ENCODE results near the gene CAPZA2. TPM values are rescaled to one million over a fixed set of nuclear protein-coding genes. Genes with fewer than 3 reads are reported as not detected.

The CAPZA2 gene
- total and polyA plus RNA-seq, 10 of the 15 experiments (the other 5 are each of a cell fraction or from before 2014, with no cell fraction given) = 50.0 to 379 (median 117) TPM

GRCh38 chr7:116920359-116920758 is 58.0 kb downstream of the CAPZA2 start:
- Histone ChIP-seq H3K4me1 (ENCODE audit: control insufficient read depth, insufficient read depth, low read length) (no peaks in the 10 kb centered on the region), H3K36me3 (ENCODE audit: control insufficient read depth in 2 of 2, insufficient read depth in 2 of 2, low read length in 1 of 2) (peaks cover 0 to 6% of the 10 kb centered on the region in 2 experiments; a peak in 3 of 4 replicates), H4K20me1 (ENCODE audit: control insufficient read depth, insufficient read depth) (no peaks in the 10 kb centered on the region), H3K27me3 (replicated peaks in 1 of 2; ENCODE audit: control insufficient read depth in 2 of 2, insufficient read depth in 2 of 2, low read length in 1 of 2) (no peaks in the 10 kb centered on the region), H3K9ac (ENCODE audit: control insufficient read depth, insufficient read depth, low read length) (no peak overlapping the region), H3K4me2 (ENCODE audit: control insufficient read depth, insufficient read depth) (no peak overlapping the region), H3K9me3 (replicated peaks; ENCODE audit: control insufficient read depth, insufficient read depth, low read length) (no peaks in the 10 kb centered on the region), H3K4me3 (no peak overlapping the region), H3K79me2 (ENCODE audit: control insufficient read depth, insufficient read depth, low read length) (no peaks in the 10 kb centered on the region), H3K27ac (ENCODE audit: control insufficient read depth, insufficient read depth) (no peak overlapping the region), H2AFZ (ENCODE audit: control insufficient read depth, low read depth, low read length) (no peak overlapping the region)
- no peak for ATAC-seq
- ChIA-PET CTCF (interaction anchor here (1.0 to 3.0 kb wide), 4 partner anchors 9 to 208 kb away, joined by 3 to 12 read pairs (median 6); no protein-coding TSS in a partner anchor), SMC1A (ENCODE audit: uncharacterized antibody, unreplicated experiment) (interaction anchor here (1.1 to 1.5 kb wide), 3 partner anchors 10 to 208 kb away, joined by 3 to 4 read pairs (median 3); no protein-coding TSS in a partner anchor), RAD21 (ENCODE audit: unreplicated experiment) (no interaction called here), POLR2A (no interaction called here)
- no TSS peak for BruUV-seq (replicated peaks)
- no peak for FAIRE-seq
- DNase-seq (ENCODE audit: low read depth, low spot score) = no peak
- in situ Hi-C loops (cut with MboI) = no loop called here
- intact Hi-C loops (cut with micrococcal nuclease; ENCODE audit: unreplicated experiment) = no loop called here
- no peak for TF ChIP-seq ASH2L (IDR thresholded peaks at IDR 0.05; ENCODE audit: borderline replicate concordance, low read depth)
- TF ChIP-seq, protein P1, sequence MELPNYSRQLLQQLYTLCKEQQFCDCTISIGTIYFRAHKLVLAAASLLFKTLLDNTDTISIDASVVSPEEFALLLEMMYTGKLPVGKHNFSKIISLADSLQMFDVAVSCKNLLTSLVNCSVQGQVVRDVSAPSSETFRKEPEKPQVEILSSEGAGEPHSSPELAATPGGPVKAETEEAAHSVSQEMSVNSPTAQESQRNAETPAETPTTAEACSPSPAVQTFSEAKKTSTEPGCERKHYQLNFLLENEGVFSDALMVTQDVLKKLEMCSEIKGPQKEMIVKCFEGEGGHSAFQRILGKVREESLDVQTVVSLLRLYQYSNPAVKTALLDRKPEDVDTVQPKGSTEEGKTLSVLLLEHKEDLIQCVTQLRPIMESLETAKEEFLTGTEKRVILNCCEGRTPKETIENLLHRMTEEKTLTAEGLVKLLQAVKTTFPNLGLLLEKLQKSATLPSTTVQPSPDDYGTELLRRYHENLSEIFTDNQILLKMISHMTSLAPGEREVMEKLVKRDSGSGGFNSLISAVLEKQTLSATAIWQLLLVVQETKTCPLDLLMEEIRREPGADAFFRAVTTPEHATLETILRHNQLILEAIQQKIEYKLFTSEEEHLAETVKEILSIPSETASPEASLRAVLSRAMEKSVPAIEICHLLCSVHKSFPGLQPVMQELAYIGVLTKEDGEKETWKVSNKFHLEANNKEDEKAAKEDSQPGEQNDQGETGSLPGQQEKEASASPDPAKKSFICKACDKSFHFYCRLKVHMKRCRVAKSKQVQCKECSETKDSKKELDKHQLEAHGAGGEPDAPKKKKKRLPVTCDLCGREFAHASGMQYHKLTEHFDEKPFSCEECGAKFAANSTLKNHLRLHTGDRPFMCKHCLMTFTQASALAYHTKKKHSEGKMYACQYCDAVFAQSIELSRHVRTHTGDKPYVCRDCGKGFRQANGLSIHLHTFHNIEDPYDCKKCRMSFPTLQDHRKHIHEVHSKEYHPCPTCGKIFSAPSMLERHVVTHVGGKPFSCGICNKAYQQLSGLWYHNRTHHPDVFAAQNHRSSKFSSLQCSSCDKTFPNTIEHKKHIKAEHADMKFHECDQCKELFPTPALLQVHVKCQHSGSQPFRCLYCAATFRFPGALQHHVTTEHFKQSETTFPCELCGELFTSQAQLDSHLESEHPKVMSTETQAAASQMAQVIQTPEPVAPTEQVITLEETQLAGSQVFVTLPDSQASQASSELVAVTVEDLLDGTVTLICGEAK (IDR thresholded peaks at IDR 0.05; ENCODE audit: borderline replicate concordance) = no peak
- TF ChIP-seq CUX1 (IDR thresholded peaks at IDR 0.05; ENCODE audit: insufficient replicate concordance, low read depth, low read length) = no peak
- TF ChIP-seq MYC (IDR thresholded peaks at IDR 0.05; ENCODE audit: insufficient read depth, insufficient read length, insufficient replicate concordance, low read length, severe bottlenecking) = no peak
- TF ChIP-seq EZH2 (IDR thresholded peaks at IDR 0.05; ENCODE audit: borderline replicate concordance, control insufficient read depth, low read depth, low read length) = no peak
- TF ChIP-seq ZNF274 (IDR thresholded peaks at IDR 0.05; ENCODE audit: insufficient read depth, insufficient read length) = no peak
- TF ChIP-seq, protein P2, sequence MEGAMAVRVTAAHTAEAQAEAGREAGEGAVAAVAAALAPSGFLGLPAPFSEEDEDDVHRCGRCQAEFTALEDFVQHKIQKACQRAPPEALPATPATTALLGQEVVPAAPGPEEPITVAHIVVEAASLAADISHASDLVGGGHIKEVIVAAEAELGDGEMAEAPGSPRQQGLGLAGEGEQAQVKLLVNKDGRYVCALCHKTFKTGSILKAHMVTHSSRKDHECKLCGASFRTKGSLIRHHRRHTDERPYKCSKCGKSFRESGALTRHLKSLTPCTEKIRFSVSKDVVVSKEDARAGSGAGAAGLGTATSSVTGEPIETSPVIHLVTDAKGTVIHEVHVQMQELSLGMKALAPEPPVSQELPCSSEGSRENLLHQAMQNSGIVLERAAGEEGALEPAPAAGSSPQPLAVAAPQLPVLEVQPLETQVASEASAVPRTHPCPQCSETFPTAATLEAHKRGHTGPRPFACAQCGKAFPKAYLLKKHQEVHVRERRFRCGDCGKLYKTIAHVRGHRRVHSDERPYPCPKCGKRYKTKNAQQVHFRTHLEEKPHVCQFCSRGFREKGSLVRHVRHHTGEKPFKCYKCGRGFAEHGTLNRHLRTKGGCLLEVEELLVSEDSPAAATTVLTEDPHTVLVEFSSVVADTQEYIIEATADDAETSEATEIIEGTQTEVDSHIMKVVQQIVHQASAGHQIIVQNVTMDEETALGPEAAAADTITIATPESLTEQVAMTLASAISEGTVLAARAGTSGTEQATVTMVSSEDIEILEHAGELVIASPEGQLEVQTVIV (IDR thresholded peaks at IDR 0.05; ENCODE audit: borderline replicate concordance, partially characterized antibody) = no peak
- TF ChIP-seq HDGF (IDR thresholded peaks at IDR 0.05) = no peak

All from GM12878 (cell line).